Vein endothelial cell (primary cell): ENCODE measurements around the gene GALR1. TPM values are rescaled to one million over a fixed set of nuclear protein-coding genes. Genes with fewer than 3 reads are reported as not detected.

Experiments
- total RNA-seq: library from RNA; depleted of rRNA; stranded (reverse); fragments of >200 nt; gene quantifications from 2 replicates; pipeline ENCODE4 v1.2.3, GENCODE V29; 2012

Gene GALR1
- total RNA-seq: not detected in 2 replicates

DNA sequence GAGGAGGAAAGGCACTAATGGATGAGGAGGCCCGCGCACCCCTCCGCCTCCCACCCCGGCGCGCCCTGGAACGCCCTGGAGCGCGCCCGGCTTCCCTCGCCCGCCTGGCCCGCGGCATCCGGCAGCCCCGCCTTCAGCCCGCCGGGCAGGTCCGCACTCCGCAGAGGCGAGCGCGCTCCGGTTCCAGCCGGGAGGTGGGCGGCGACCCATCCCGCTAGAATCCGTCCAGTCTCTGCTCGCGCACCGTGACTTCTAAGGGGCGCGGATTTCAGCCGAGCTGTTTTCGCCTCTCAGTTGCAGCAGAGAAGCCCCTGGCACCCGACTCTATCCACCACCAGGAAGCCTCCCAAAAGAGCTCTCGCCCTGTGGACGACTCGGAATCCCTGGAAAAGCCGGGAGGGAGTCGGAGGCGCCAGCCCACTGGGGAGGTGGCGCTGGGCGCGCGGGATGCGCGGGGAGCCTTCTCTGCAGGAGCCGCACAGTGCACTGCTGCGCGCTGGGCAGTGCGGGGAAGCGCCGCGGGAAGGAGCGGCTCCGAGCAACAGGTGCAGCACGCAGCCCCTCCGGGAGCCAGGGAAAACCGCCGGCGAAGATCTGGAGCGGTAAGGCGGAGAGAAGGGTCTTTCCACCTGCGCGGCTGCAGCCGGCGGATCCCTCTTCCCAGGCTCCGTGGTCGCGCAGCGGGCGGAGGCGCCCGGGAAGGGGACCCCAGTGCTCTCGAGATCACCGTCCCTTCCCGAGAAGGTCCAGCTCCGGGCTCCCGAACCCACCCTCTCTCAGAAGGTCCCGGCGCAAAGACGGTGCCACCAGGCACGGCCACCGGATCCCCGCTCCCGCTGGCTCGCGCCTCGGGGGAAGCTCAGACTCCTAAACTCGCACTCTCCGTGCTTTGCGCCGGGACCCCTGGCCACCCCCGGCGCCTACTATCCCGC, at the start of gene GALR1:
TSS of gene GALR1 (plus strand) at position 280 of the 932 bp plus-strand sequence. CDS start 701 bp downstream, outside the sequence.

Other genes with a start within 250 kb of the GALR1 start
- gene MBP, start 117.1 kb upstream of the GALR1 start, total RNA-seq: 4.6 and 5.5 TPM in 2 replicates